Esophagus muscularis mucosa (tissue), 4 donors: ENCODE measurements around the gene BTBD9. TPM values are rescaled to one million over a fixed set of nuclear protein-coding genes. Genes with fewer than 3 reads are reported as not detected.

Experiments
- DNase-seq: peaks from one replicate; pipeline ENCODE4 v3.0.0-alpha.2; 2017; ENCODE audit errors: extremely low spot score
- H3K27ac ChIP-seq, 4 donors: fragments of 200-600 bp; sonication (generic); replicated peaks in 1 of 4; 1 replicate in 3 of 4; 2 replicates in 1 of 4; pipeline ENCODE4 v1.5.1; 2016 to 2019; ENCODE audit warnings: mild to moderate bottlenecking in 1 of 4
- H3K27me3 ChIP-seq, 4 donors: fragments of 200-600 bp; sonication (generic); one replicate each; pipeline versions ENCODE4 v1.5.1 to v1.6.0; 2016 to 2019
- H3K36me3 ChIP-seq, 4 donors: fragments of 200-600 bp; sonication (generic); one replicate each; pipeline ENCODE4 v1.5.1; 2016 to 2019
- H3K4me1 ChIP-seq, 4 donors: fragments of 200-600 bp; sonication (generic); one replicate each; pipeline ENCODE4 v1.5.1; 2016 to 2019
- H3K4me3 ChIP-seq, 4 donors: fragments of 200-600 bp; sonication (generic); 1 replicate in 2 of 4; 2 replicates in 2 of 4; pipeline ENCODE4 v1.5.1; 2016 to 2019; ENCODE audit warnings: mild to moderate bottlenecking in 4 of 4, moderate library complexity in 1 of 4
- H3K9me3 ChIP-seq, 4 donors: fragments of 200-600 bp; sonication (generic); 1 replicate in 3 of 4; 2 replicates in 1 of 4; pipeline ENCODE4 v1.5.1; 2016 to 2019
- EP300 ChIP-seq: sonication (generic); formaldehyde crosslinking; IDR thresholded peaks from one replicate; pipeline ENCODE4 v1.6.1; 2017; ENCODE audit warnings: antibody characterized with exemption
- POLR2A ChIP-seq: fragments of 450-650 bp; IDR thresholded peaks from one replicate; pipeline ENCODE4 v1.6.1; 2017; ENCODE audit warnings: antibody characterized with exemption, moderate library complexity, mild to moderate bottlenecking, low read depth
- POLR2AphosphoS5 ChIP-seq, 2 donors: sonication (generic); formaldehyde crosslinking; IDR thresholded peaks; one replicate each; pipeline ENCODE4 v1.6.1; 2017; ENCODE audit warnings: antibody characterized with exemption in 2 of 2
- WGBS: methylation state at CpG from one replicate; pipeline ENCODE4 v1.1.5; 2018; 5-methylcytosine and 5-hydroxymethylcytosine counted together
- intact Hi-C: fragments of 100-400 bp; cut with DNase I; formaldehyde crosslinking; loops from one replicate; pipeline ENCODE4 v1.15.1; 2023
- total RNA-seq, 4 donors: library from RNA; depleted of rRNA; stranded (reverse); fragments of >200 nt; gene quantifications; one replicate each; pipeline versions ENCODE4 v1.1.0 to v1.2.1, GENCODE V29; 2016
- TF ChIP-seq, protein P1 (sequence below), 3 experiments: fragments of 200-600 bp in 2 of 3; fragments of 450-650 bp in 1 of 3; sonication (generic) in 2 of 3; IDR thresholded peaks; one replicate each; pipeline ENCODE4 v1.5.1; 2017 to 2019; ENCODE audit warnings: antibody characterized with exemption in 3 of 3, mild to moderate bottlenecking in 2 of 3, moderate library complexity in 1 of 3

BTBD9 gene
- total RNA-seq, 4 donors from 2014 or later = 9.4 to 14.1 (median 11.2) TPM

DNA sequence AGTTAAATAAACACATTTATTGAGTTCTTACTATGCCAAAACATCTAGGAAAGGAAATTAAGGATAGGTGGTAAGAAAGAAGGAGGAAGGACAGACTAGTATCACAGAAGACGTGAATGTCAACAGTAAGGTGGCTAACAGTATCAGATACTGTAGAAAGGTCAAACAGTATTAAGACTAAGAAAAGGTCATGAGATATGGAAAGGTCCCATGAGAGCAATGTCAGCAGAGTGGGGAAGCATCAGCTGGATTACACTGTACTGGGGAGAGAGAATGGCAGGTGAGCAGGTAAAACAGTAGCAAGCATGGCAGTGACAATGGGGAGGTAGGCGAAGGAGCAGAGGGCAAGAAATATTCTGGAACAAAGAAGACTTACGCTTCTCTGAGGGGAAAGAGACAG is 45.2 kb upstream of the BTBD9 start:
- H3K27me3 ChIP-seq = no peaks in the 10 kb centered on the region
- H3K9me3 ChIP-seq = no peaks in the 10 kb centered on the region
- TF ChIP-seq POLR2A (no peak), EP300 (no peak), POLR2AphosphoS5 (IDR thresholded peaks at IDR 0.05) (no peak)
- TF ChIP-seq, protein P1, sequence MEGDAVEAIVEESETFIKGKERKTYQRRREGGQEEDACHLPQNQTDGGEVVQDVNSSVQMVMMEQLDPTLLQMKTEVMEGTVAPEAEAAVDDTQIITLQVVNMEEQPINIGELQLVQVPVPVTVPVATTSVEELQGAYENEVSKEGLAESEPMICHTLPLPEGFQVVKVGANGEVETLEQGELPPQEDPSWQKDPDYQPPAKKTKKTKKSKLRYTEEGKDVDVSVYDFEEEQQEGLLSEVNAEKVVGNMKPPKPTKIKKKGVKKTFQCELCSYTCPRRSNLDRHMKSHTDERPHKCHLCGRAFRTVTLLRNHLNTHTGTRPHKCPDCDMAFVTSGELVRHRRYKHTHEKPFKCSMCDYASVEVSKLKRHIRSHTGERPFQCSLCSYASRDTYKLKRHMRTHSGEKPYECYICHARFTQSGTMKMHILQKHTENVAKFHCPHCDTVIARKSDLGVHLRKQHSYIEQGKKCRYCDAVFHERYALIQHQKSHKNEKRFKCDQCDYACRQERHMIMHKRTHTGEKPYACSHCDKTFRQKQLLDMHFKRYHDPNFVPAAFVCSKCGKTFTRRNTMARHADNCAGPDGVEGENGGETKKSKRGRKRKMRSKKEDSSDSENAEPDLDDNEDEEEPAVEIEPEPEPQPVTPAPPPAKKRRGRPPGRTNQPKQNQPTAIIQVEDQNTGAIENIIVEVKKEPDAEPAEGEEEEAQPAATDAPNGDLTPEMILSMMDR (IDR thresholded peaks at IDR 0.05) = no peak
- H3K4me1 ChIP-seq = peaks cover 0 to 24% (median 14%) of the 10 kb centered on the region in 4 donors
- no peak overlapping the region for H3K27ac ChIP-seq
- H3K36me3 ChIP-seq = peaks cover 23 to 53% (median 42%) of the 10 kb centered on the region in 4 donors
- DNase-seq = no peak
- WGBS = 95% methylated on average over 3 of the region's 3 CpGs
- H3K4me3 ChIP-seq = no peak overlapping the region
- intact Hi-C loops = no loop called here

DNA sequence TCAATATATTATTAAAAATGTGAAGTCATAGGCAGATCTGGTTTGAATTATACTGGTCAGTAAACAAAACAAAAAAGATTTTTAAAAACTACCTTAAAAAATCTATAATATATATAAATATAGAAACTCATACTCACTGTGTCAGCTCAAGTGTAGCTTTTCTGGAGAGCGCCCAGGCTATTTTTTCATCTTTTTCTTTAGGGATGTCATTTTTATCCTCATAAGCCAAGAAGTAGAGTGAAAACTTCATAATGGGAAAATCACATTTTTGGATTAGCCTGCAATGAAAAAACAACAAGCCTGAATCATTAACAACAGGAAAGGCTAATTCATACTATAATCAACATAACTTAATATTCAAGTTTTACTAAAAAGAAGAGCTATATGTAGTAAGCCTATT is 44.5 kb upstream of the BTBD9 start:
- no peaks in the 10 kb centered on the region for H3K27me3 ChIP-seq
- no peak for DNase-seq
- no peak overlapping the region for H3K27ac ChIP-seq
- TF ChIP-seq POLR2A (no peak), POLR2AphosphoS5 (IDR thresholded peaks at IDR 0.05) (no peak), EP300 (no peak)
- TF ChIP-seq, protein P1 (IDR thresholded peaks at IDR 0.05) = no peak
- H3K9me3 ChIP-seq = no peaks in the 10 kb centered on the region
- H3K36me3 ChIP-seq = peaks cover 23 to 57% (median 43%) of the 10 kb centered on the region in 4 donors
- H3K4me3 ChIP-seq = no peak overlapping the region
- peaks cover 0 to 19% (median 14%) of the 10 kb centered on the region in 4 donors for H3K4me1 ChIP-seq
- intact Hi-C loops = no loop called here
- WGBS = 92% methylated on average over 1 of the region's 1 CpG

DNA sequence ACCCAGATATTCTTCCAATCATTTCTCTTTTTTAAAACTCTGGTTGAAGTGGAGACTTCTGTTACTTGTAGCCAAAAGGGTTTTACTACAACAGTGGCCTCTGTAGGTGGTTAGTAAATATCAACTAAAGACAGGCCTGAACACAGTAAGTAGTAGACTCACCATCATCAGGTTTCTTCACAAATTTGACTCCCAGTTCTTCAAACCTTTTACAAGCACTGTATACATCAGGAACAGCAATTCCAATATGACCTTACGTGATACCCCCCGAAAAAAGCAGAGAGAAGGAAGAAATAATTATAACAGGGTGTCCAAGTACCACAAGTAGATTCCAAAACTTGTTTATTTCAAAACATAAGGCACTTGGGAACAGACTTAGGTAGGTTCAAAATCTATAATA is 42.1 kb upstream of the BTBD9 start:
- no peak for DNase-seq
- Histone ChIP-seq H3K36me3 (peaks cover 23 to 81% (median 59%) of the 10 kb centered on the region in 4 donors), H3K27ac (no peak overlapping the region), H3K4me3 (no peak overlapping the region), H3K9me3 (no peaks in the 10 kb centered on the region), H3K4me1 (peaks cover 0 to 6% (median 3%) of the 10 kb centered on the region in 4 donors), H3K27me3 (no peaks in the 10 kb centered on the region)
- intact Hi-C loops = no loop called here
- no peak for TF ChIP-seq POLR2A
- TF ChIP-seq POLR2AphosphoS5 (IDR thresholded peaks at IDR 0.05) = no peak
- TF ChIP-seq, protein P1 (IDR thresholded peaks at IDR 0.05) = no peak
- no peak for TF ChIP-seq EP300
- 94% methylated on average over 2 of the region's 2 CpGs for WGBS

DNA sequence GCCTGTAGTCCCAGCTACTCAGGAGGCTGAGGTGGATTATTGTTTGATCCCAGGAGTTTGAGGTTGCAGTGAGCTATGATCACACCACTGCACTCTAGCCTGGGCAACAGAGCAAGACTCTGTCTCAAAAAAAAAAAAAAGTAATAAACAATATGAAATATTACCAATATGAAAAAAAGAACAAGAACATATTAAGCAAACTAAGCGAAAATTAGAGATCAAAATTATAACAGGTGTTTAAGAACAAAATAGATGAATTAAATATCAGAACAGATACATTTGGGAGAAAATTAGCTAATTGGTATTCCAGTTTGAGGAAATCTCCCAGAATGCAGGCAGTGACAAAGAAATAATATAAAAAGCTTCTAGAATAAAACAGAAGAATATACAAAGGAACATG is 39.9 kb upstream of the BTBD9 start:
- H3K36me3 ChIP-seq = peaks cover 31 to 97% (median 68%) of the 10 kb centered on the region in 4 donors
- TF ChIP-seq EP300 (no peak), POLR2AphosphoS5 (IDR thresholded peaks at IDR 0.05) (no peak), POLR2A (no peak)
- TF ChIP-seq, protein P1 (IDR thresholded peaks at IDR 0.05) = no peak
- intact Hi-C loops = loop anchor here (10.0 kb wide), 1 partner anchor 955 kb away; no protein-coding TSS in a partner anchor

DNA sequence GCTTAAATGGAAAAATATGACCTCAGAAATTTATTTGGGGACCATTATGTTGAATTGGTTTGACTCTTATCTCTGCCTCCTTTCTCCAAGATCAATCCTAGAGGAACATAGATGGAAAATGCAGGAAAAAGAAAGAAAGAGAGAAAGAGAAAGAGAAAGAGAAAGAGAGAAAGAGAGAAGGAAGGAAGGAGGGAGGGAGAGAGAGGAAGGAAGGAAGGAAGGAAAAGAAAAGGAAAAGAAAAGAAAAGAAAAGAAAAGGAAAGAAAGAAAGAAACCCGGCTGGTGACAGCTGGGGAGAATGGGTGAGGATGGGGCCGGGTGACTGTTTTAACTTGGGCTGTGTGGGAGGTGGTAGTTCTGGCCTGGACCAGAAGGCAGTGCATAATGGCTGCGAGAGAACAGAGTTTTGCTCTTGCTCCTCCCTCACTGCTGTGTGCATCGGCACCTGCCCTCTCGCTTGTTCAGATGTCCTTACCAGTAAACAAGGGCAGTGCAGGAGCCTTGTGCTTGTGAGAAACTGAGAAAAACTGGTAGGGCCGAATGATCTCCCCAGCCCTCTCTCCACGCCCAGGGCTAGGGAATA is 38.5 kb upstream of the BTBD9 start:
- no peak for DNase-seq
- WGBS = 94% methylated on average over 7 of the region's 7 CpGs
- Histone ChIP-seq H3K27ac (no peak overlapping the region), H3K36me3 (peaks cover 24 to 88% (median 57%) of the 10 kb centered on the region in 4 donors), H3K27me3 (no peaks in the 10 kb centered on the region), H3K9me3 (no peaks in the 10 kb centered on the region), H3K4me3 (no peak overlapping the region), H3K4me1 (no peaks in the 10 kb centered on the region)
- intact Hi-C loops = loop anchor here (10.0 kb wide), 1 partner anchor 953 kb away; no protein-coding TSS in a partner anchor
- TF ChIP-seq, protein P1 (IDR thresholded peaks at IDR 0.05) = no peak
- TF ChIP-seq POLR2A (no peak), POLR2AphosphoS5 (IDR thresholded peaks at IDR 0.05) (no peak), EP300 (no peak)

More for the DNA sequence above, 39.9 kb upstream of the BTBD9 start:
- no peaks in the 10 kb centered on the region for H3K4me1 ChIP-seq
- WGBS = 100% methylated on average over 1 of the region's 1 CpG
- DNase-seq = no peak
- H3K4me3 ChIP-seq = no peak overlapping the region
- H3K27me3 ChIP-seq = no peaks in the 10 kb centered on the region
- no peak overlapping the region for H3K27ac ChIP-seq
- no peaks in the 10 kb centered on the region for H3K9me3 ChIP-seq
